PC-3 (cell line): ENCODE results near the gene FSTL4. TPM values are rescaled to one million over a fixed set of nuclear protein-coding genes. Genes with fewer than 3 reads are reported as not detected.

Experiments used
- ATAC-seq: fragments of 200-7000 bp; cut with Tn5 transposase; 2 replicates; pipeline ENCODE4 v1.9.1; 2020; ENCODE audit warnings: mild to moderate bottlenecking, moderate library complexity
- BruUV-seq: library from RNA; stranded (reverse); fragments of 400-500 nt; replicated peaks from 2 replicates; lab custom pipeline; 2021; lab: Mats Ljungman, UMichigan
- CTCF ChIA-PET: fragments of 300-600 bp; sonication (Branson Sonifier 250); formaldehyde crosslinking; loops from one replicate; lab custom pipeline; 2022; ENCODE audit warnings: antibody characterized with exemption; lab: Charles Lee
- POLR2A ChIA-PET: fragments of 300-600 bp; sonication (Branson Sonifier 250); formaldehyde crosslinking; loops from one replicate; lab custom pipeline; 2022; ENCODE audit warnings: antibody characterized with exemption; ENCODE audit not compliant: unreplicated experiment; lab: Charles Lee
- DNase-seq: peaks from one replicate; pipeline ENCODE4 v3.0.0-alpha.2; 2015
- H2AFZ ChIP-seq: fragments of 300-600 bp; sonication (generic); 2 replicates; pipeline ENCODE4 v1.6.0; 2016; ENCODE audit warnings: antibody characterized with exemption, low read length
- H3F3A ChIP-seq: fragments of 300-600 bp; sonication (generic); one replicate; pipeline ENCODE4 v1.6.0; 2017; ENCODE audit warnings: antibody characterized with exemption, low read length, control low read depth, mild to moderate bottlenecking; ENCODE audit not compliant: unreplicated experiment
- H3K27ac ChIP-seq: fragments of 300-600 bp; sonication (generic); 2 replicates; pipeline ENCODE4 v1.5.1; 2016; ENCODE audit warnings: mild to moderate bottlenecking, low read length
- H3K27me3 ChIP-seq: fragments of 300-600 bp; sonication (generic); 2 replicates; pipeline ENCODE4 v1.6.1; 2016; ENCODE audit warnings: low read length, mixed read lengths
- H3K36me3 ChIP-seq: fragments of 300-600 bp; sonication (generic); 2 replicates; pipeline ENCODE4 v1.6.1; 2016; ENCODE audit warnings: low read depth, mixed run types, low read length, mixed read lengths
- H3K4me1 ChIP-seq: fragments of 300-600 bp; sonication (generic); 2 replicates; pipeline ENCODE4 v1.5.1; 2016; ENCODE audit warnings: low read length; ENCODE audit not compliant: insufficient read depth
- H3K4me2 ChIP-seq: fragments of 300-600 bp; sonication (generic); 2 replicates; pipeline ENCODE4 v1.6.0; 2016; ENCODE audit warnings: low read length
- H3K4me3 ChIP-seq: fragments of 300-600 bp; sonication (generic); 2 replicates; pipeline ENCODE4 v1.5.1; 2016; ENCODE audit warnings: mild to moderate bottlenecking, low read length, mixed read lengths
- H3K79me2 ChIP-seq: fragments of 300-600 bp; sonication (generic); 2 replicates; pipeline ENCODE4 v1.6.1; 2017; ENCODE audit warnings: low read length, mixed read lengths
- H3K9ac ChIP-seq: fragments of 300-600 bp; sonication (generic); 2 replicates; pipeline ENCODE4 v1.6.0; 2016; ENCODE audit warnings: mild to moderate bottlenecking, low read length
- H3K9me2 ChIP-seq: fragments of 300-600 bp; sonication (generic); replicated peaks from 2 replicates; pipeline ENCODE4 v1.6.1; 2016; ENCODE audit warnings: mixed run types, low read length, mixed read lengths
- H3K9me3 ChIP-seq: fragments of 300-600 bp; sonication (generic); 2 replicates; pipeline ENCODE4 v1.6.1; 2016; ENCODE audit warnings: low read length, mixed read lengths
- H4K20me1 ChIP-seq: fragments of 300-600 bp; sonication (generic); 2 replicates; pipeline ENCODE4 v1.6.1; 2016; ENCODE audit warnings: low read length, mixed read lengths
- CTCF ChIP-seq: fragments of 300-600 bp; sonication (generic); conservative IDR thresholded peaks from 2 replicates; pipeline ENCODE4 v1.5.1; 2017; ENCODE audit warnings: antibody characterized with exemption, low read depth, mild to moderate bottlenecking, low read length
- EZH2 ChIP-seq: fragments of 300-600 bp; sonication (generic); IDR thresholded peaks from one replicate; pipeline ENCODE4 v1.6.1; 2017; ENCODE audit warnings: antibody characterized with exemption, mild to moderate bottlenecking, low read length; ENCODE audit not compliant: unreplicated experiment
- EZH2phosphoT487 ChIP-seq: fragments of 300-600 bp; sonication (generic); IDR thresholded peaks from 2 replicates; pipeline ENCODE4 v1.6.1; 2018; ENCODE audit warnings: mild to moderate bottlenecking, antibody characterized with exemption, low read length, borderline replicate concordance
- intact Hi-C: fragments of 100-400 bp; cut with micrococcal nuclease; formaldehyde crosslinking; loops from 2 replicates; pipeline ENCODE4 v1.9.0; 2023
- total RNA-seq: library from RNA; depleted of rRNA; stranded (reverse); fragments of >200 nt; gene quantifications from 2 replicates; pipeline ENCODE4 v1.2.3, GENCODE V29; 2014

Gene FSTL4
- total RNA-seq, 1 experiment from 2014 or later, result 4.2 TPM

DNA sequence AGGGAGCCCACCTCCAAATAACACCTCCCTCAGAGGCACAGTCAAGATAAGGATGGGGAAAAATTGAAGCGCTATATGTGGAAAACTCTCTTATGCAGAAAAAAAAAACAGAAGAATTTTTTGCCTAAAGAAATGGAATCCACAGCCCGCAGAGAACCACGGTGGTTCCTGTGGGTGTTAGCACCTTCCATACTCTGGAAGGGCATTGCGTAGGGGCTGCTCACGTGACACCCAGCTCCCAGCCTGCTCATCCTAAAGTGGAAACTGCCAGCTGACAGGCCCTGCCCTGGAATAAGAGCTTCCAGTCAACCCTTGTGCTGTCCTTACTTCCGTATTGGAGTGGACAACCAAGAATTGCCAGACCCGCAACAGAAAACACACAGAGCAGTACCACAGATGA is 142.5 kb downstream of the FSTL4 start:
- no peak for ATAC-seq

DNA sequence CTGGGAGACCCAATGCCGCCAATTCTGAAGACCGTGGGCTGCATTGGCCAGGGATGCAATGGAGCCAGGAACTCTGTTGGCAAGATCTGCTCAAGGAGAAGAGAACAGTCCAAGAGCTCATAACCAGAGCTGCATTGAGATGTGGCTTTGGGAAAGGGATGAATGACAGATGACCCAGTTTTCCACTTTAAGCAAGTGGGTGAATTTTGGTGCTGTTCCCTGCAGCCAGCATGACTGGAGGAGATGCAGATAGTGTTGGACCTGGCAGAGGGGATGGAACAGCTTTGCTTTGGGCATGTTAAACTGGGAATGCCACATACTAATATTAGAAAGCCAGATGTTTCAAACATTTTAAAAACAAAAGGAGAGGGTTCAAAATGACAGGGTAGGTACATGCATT is 143.1 kb downstream of the FSTL4 start:
- Histone ChIP-seq H3K79me2 (no peaks in the 10 kb centered on the region), H3F3A (no peaks in the 10 kb centered on the region), H3K4me1 (no peaks in the 10 kb centered on the region), H2AFZ (no peak overlapping the region), H4K20me1 (no peaks in the 10 kb centered on the region), H3K36me3 (no peaks in the 10 kb centered on the region), H3K27me3 (no peaks in the 10 kb centered on the region), H3K4me3 (no peak overlapping the region), H3K4me2 (no peak overlapping the region), H3K9me2 (no peaks in the 10 kb centered on the region), H3K27ac (no peak overlapping the region), H3K9me3 (no peaks in the 10 kb centered on the region), H3K9ac (no peak overlapping the region)
- intact Hi-C loops, result no loop called here
- BruUV-seq, result no TSS peak
- ATAC-seq (no peak), DNase-seq (no peak)
- no peak for TF ChIP-seq CTCF
- no peak for TF ChIP-seq EZH2
- TF ChIP-seq EZH2phosphoT487, result no peak
- ChIA-PET POLR2A (no interaction called here), CTCF (no interaction called here)

More for the DNA sequence above, 142.5 kb downstream of the FSTL4 start:
- intact Hi-C loops, result no loop called here
- no peaks in the 10 kb centered on the region for H3K4me1 ChIP-seq
- H3K36me3 ChIP-seq, result no peaks in the 10 kb centered on the region
- no peak overlapping the region for H3K9ac ChIP-seq
- H3F3A ChIP-seq, result no peaks in the 10 kb centered on the region
- no TSS peak for BruUV-seq
- H3K4me3 ChIP-seq, result no peak overlapping the region
- no peak for DNase-seq
- H3K79me2 ChIP-seq, result no peaks in the 10 kb centered on the region
- ChIA-PET POLR2A (no interaction called here), CTCF (no interaction called here)
- no peaks in the 10 kb centered on the region for H3K27me3 ChIP-seq
- no peak overlapping the region for H3K4me2 ChIP-seq
- H3K9me3 ChIP-seq, result no peaks in the 10 kb centered on the region
- H2AFZ ChIP-seq, result no peak overlapping the region
- H3K9me2 ChIP-seq, result no peaks in the 10 kb centered on the region
- TF ChIP-seq EZH2phosphoT487 (no peak), CTCF (no peak), EZH2 (no peak)
- no peak overlapping the region for H3K27ac ChIP-seq
- no peaks in the 10 kb centered on the region for H4K20me1 ChIP-seq

DNA sequence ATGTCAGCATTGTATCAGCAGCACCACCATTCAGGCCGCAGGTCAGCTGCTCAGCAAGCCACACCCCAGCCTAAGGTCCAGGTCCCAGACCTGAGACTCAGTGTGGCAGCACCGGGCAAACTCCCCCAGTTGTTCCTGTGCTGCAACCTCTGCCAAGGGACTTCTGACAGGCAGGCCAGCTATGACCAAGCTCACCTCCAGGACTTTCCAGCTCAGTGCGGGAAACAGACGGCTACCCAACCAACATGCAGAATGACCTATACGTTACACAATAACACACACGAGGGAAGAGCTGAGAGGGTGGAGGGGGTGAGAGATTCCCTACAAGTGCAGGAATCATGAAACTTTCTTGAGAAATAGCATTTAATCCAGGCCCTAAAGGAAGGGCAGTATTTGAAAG is 143.7 kb downstream of the FSTL4 start:
- BruUV-seq, result no TSS peak
- no peak overlapping the region for H3K4me3 ChIP-seq
- no peak overlapping the region for H3K9ac ChIP-seq
- no peaks in the 10 kb centered on the region for H3K9me3 ChIP-seq
- no peaks in the 10 kb centered on the region for H3K9me2 ChIP-seq
- H3K4me1 ChIP-seq, result no peaks in the 10 kb centered on the region
- no peaks in the 10 kb centered on the region for H3K27me3 ChIP-seq
- H3K4me2 ChIP-seq, result no peak overlapping the region
- ATAC-seq, result no peak
- no peaks in the 10 kb centered on the region for H3K36me3 ChIP-seq
- no peaks in the 10 kb centered on the region for H3F3A ChIP-seq
- POLR2A ChIA-PET, result no interaction called here
- CTCF ChIA-PET, result no interaction called here
- no peak overlapping the region for H2AFZ ChIP-seq
- no peaks in the 10 kb centered on the region for H3K79me2 ChIP-seq
- TF ChIP-seq EZH2, result no peak
- no peak for TF ChIP-seq CTCF
- no peak for TF ChIP-seq EZH2phosphoT487
- H3K27ac ChIP-seq, result no peak overlapping the region
- intact Hi-C loops, result no loop called here
- no peaks in the 10 kb centered on the region for H4K20me1 ChIP-seq
- no peak for DNase-seq
